Esophagus muscularis mucosa (tissue), 4 donors: ENCODE measurements around the gene ZMYND15. TPM values are rescaled to one million over a fixed set of nuclear protein-coding genes. Genes with fewer than 3 reads are reported as not detected.

Experiments
- DNase-seq: peaks from one replicate; pipeline ENCODE4 v3.0.0-alpha.2; 2017; ENCODE audit errors: extremely low spot score
- H3K27ac ChIP-seq, 4 donors: fragments of 200-600 bp; sonication (generic); replicated peaks in 1 of 4; 1 replicate in 3 of 4; 2 replicates in 1 of 4; pipeline ENCODE4 v1.5.1; 2016 to 2019; ENCODE audit warnings: mild to moderate bottlenecking in 1 of 4
- H3K27me3 ChIP-seq, 4 donors: fragments of 200-600 bp; sonication (generic); one replicate each; pipeline versions ENCODE4 v1.5.1 to v1.6.0; 2016 to 2019
- H3K36me3 ChIP-seq, 4 donors: fragments of 200-600 bp; sonication (generic); one replicate each; pipeline ENCODE4 v1.5.1; 2016 to 2019
- H3K4me1 ChIP-seq, 4 donors: fragments of 200-600 bp; sonication (generic); one replicate each; pipeline ENCODE4 v1.5.1; 2016 to 2019
- H3K4me3 ChIP-seq, 4 donors: fragments of 200-600 bp; sonication (generic); 1 replicate in 2 of 4; 2 replicates in 2 of 4; pipeline ENCODE4 v1.5.1; 2016 to 2019; ENCODE audit warnings: mild to moderate bottlenecking in 4 of 4, moderate library complexity in 1 of 4
- H3K9me3 ChIP-seq, 4 donors: fragments of 200-600 bp; sonication (generic); 1 replicate in 3 of 4; 2 replicates in 1 of 4; pipeline ENCODE4 v1.5.1; 2016 to 2019
- CTCF ChIP-seq, 3 experiments: fragments of 200-600 bp in 2 of 3; fragments of 450-650 bp in 1 of 3; sonication (generic) in 2 of 3; IDR thresholded peaks; one replicate each; pipeline ENCODE4 v1.5.1; 2017 to 2019; ENCODE audit warnings: antibody characterized with exemption in 3 of 3, mild to moderate bottlenecking in 2 of 3, moderate library complexity in 1 of 3
- EP300 ChIP-seq: sonication (generic); formaldehyde crosslinking; IDR thresholded peaks from one replicate; pipeline ENCODE4 v1.6.1; 2017; ENCODE audit warnings: antibody characterized with exemption
- POLR2A ChIP-seq: fragments of 450-650 bp; IDR thresholded peaks from one replicate; pipeline ENCODE4 v1.6.1; 2017; ENCODE audit warnings: antibody characterized with exemption, moderate library complexity, mild to moderate bottlenecking, low read depth
- POLR2AphosphoS5 ChIP-seq, 2 donors: sonication (generic); formaldehyde crosslinking; IDR thresholded peaks; one replicate each; pipeline ENCODE4 v1.6.1; 2017; ENCODE audit warnings: antibody characterized with exemption in 2 of 2
- WGBS: methylation state at CpG from one replicate; pipeline ENCODE4 v1.1.5; 2018; 5-methylcytosine and 5-hydroxymethylcytosine counted together
- intact Hi-C: fragments of 100-400 bp; cut with DNase I; formaldehyde crosslinking; loops from one replicate; pipeline ENCODE4 v1.15.1; 2023
- total RNA-seq, 4 donors: library from RNA; depleted of rRNA; stranded (reverse); fragments of >200 nt; gene quantifications; one replicate each; pipeline versions ENCODE4 v1.1.0 to v1.2.1, GENCODE V29; 2016

Gene ZMYND15
- total RNA-seq, 4 donors from 2014 or later: 0.23 to 0.50 (median 0.42) TPM; not detected in 1

GRCh38 chr17:4721203-4722135, 18.2 kb upstream of the ZMYND15 start:
- Histone ChIP-seq H3K27me3 (no peaks in the 10 kb centered on the region), H3K4me3 (no peak overlapping the region), H3K27ac (no peak overlapping the region), H3K9me3 (no peaks in the 10 kb centered on the region), H3K36me3 (peaks cover 12 to 45% (median 32%) of the 10 kb centered on the region in 4 donors), H3K4me1 (peaks cover 0 to 5% (median 2%) of the 10 kb centered on the region in 4 donors)
- TF ChIP-seq CTCF (IDR thresholded peaks at IDR 0.05): no peak
- TF ChIP-seq POLR2A: no peak
- TF ChIP-seq POLR2AphosphoS5 (IDR thresholded peaks at IDR 0.05): no peak
- TF ChIP-seq EP300: no peak
- DNase-seq: no peak
- WGBS: 85% methylated on average over 12 of the region's 20 CpGs
- intact Hi-C loops: no loop called here

- H3K36me3 ChIP-seq: peaks cover 2 to 32% (median 19%) of the 10 kb centered on the region in 4 donors
- H3K27ac ChIP-seq: no peak overlapping the region
- TF ChIP-seq EP300 (no peak), CTCF (IDR thresholded peaks at IDR 0.05) (no peak), POLR2A (no peak), POLR2AphosphoS5 (IDR thresholded peaks at IDR 0.05) (no peak)
- 90% methylated on average over 16 of the region's 16 CpGs for WGBS
- H3K4me3 ChIP-seq: no peak overlapping the region
- H3K9me3 ChIP-seq: no peaks in the 10 kb centered on the region
- peaks cover 0 to 5% (median 2%) of the 10 kb centered on the region in 4 donors for H3K4me1 ChIP-seq
- no peak for DNase-seq
- intact Hi-C loops: no loop called here
- H3K27me3 ChIP-seq: no peaks in the 10 kb centered on the region
Measured at GRCh38 chr17:4722678-4723240, 16.9 kb upstream of the ZMYND15 start.

GRCh38 chr17:4724650-4725049, 15.0 kb upstream of the ZMYND15 start:
- no peak overlapping the region for H3K27ac ChIP-seq
- no peaks in the 10 kb centered on the region for H3K9me3 ChIP-seq
- H3K36me3 ChIP-seq: peaks cover 0 to 16% (median 4%) of the 10 kb centered on the region in 4 donors
- no peak overlapping the region for H3K4me3 ChIP-seq
- no peak for DNase-seq
- intact Hi-C loops: no loop called here
- TF ChIP-seq CTCF (IDR thresholded peaks at IDR 0.05) (no peak), EP300 (no peak), POLR2AphosphoS5 (IDR thresholded peaks at IDR 0.05) (no peak), POLR2A (no peak)
- H3K4me1 ChIP-seq: peaks cover 0 to 4% (median 2%) of the 10 kb centered on the region in 4 donors
- no peaks in the 10 kb centered on the region for H3K27me3 ChIP-seq
- 77% methylated on average over 5 of the region's 5 CpGs for WGBS

- Histone ChIP-seq H3K4me1 (peaks cover 0 to 8% (median 6%) of the 10 kb centered on the region in 4 donors), H3K36me3 (peaks cover 0 to 4% (median 0%) of the 10 kb centered on the region in 4 donors), H3K4me3 (no peak overlapping the region), H3K27me3 (no peaks in the 10 kb centered on the region), H3K27ac (no peak overlapping the region), H3K9me3 (no peaks in the 10 kb centered on the region)
- 75% methylated on average over 9 of the region's 9 CpGs for WGBS
- intact Hi-C loops: no loop called here
- TF ChIP-seq POLR2A: no peak
- TF ChIP-seq EP300: no peak
- TF ChIP-seq CTCF (IDR thresholded peaks at IDR 0.05): no peak
- TF ChIP-seq POLR2AphosphoS5 (IDR thresholded peaks at IDR 0.05): no peak
- no peak for DNase-seq
Measured at GRCh38 chr17:4725646-4726310, 13.9 kb upstream of the ZMYND15 start.
